Measurements from ENCODE around the gene DCP2.

Gene DCP2

GRCh38 chr5:113036321-113036720, 59.7 kb downstream of the DCP2 start:
- no peak for ATAC-seq (ENCODE audit: low read depth)
- no peak for DNase-seq (ENCODE audit: low spot score)
- H3K9me3 ChIP-seq (ENCODE audit: severe bottlenecking) = no peaks in the 10 kb centered on the region
- peaks cover 9% of the 10 kb centered on the region; the same call in 1 of the 2 replicates for H3K36me3 ChIP-seq (ENCODE audit: low read depth)
- H3K27ac ChIP-seq (ENCODE audit: poor library complexity, severe bottlenecking) = no peak overlapping the region
- H3K27me3 ChIP-seq (ENCODE audit: insufficient read depth, poor library complexity, severe bottlenecking) = no peaks in the 10 kb centered on the region
- H3K4me1 ChIP-seq (ENCODE audit: insufficient read depth, poor library complexity, severe bottlenecking) = peaks cover 6% of the 10 kb centered on the region
- no peak for TF ChIP-seq CTCF (IDR thresholded peaks at IDR 0.05; ENCODE audit: poor library complexity, severe bottlenecking)
- no peak overlapping the region for H3K4me3 ChIP-seq (ENCODE audit: severe bottlenecking)

GRCh38 chr5:113036826-113037225, 60.2 kb downstream of the DCP2 start:
- no peaks in the 10 kb centered on the region for H3K9me3 ChIP-seq (ENCODE audit: severe bottlenecking)
- no peaks in the 10 kb centered on the region for H3K27me3 ChIP-seq (ENCODE audit: insufficient read depth, poor library complexity, severe bottlenecking)
- H3K4me1 ChIP-seq (ENCODE audit: insufficient read depth, poor library complexity, severe bottlenecking) = peaks cover 6% of the 10 kb centered on the region
- ATAC-seq (ENCODE audit: low read depth) (no peak), DNase-seq (ENCODE audit: low spot score) (no peak)
- no peak overlapping the region for H3K27ac ChIP-seq (ENCODE audit: poor library complexity, severe bottlenecking)
- H3K36me3 ChIP-seq (ENCODE audit: low read depth) = peaks cover 9% of the 10 kb centered on the region; the same call in 1 of the 2 replicates
- no peak for TF ChIP-seq CTCF (IDR thresholded peaks at IDR 0.05; ENCODE audit: poor library complexity, severe bottlenecking)
- H3K4me3 ChIP-seq (ENCODE audit: severe bottlenecking) = no peak overlapping the region

DNA sequence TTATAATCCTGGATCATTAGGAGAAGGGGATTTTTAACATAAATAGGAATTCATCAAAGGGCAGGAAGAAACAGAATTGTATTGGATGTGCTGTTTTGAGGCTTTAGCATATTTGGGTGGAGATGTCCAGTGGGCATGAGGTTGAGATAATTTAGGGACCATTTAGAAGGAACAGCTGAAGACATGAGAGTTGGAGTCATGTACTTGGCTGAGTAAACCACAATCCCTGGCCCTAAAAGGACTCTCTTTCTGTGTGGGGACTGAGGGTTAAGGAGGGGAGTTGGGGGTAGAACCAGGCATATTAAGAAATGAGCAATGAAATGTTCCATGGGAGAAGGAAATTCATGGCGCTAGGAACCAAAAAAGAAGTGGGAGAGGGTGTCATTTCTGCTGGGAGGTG, 61.5 kb downstream of the DCP2 start:
- ATAC-seq (ENCODE audit: low read depth) = no peak
- peak overlapping the region; percentile 48 for H3K27ac ChIP-seq (ENCODE audit: poor library complexity, severe bottlenecking)
- H3K36me3 ChIP-seq (ENCODE audit: low read depth) = peaks cover 9% of the 10 kb centered on the region; the same call in 1 of the 2 replicates
- no peak overlapping the region for H3K4me3 ChIP-seq (ENCODE audit: severe bottlenecking)
- DNase-seq (ENCODE audit: low spot score) = no peak
- no peaks in the 10 kb centered on the region for H3K27me3 ChIP-seq (ENCODE audit: insufficient read depth, poor library complexity, severe bottlenecking)
- H3K9me3 ChIP-seq (ENCODE audit: severe bottlenecking) = no peaks in the 10 kb centered on the region
- peaks cover 6% of the 10 kb centered on the region for H3K4me1 ChIP-seq (ENCODE audit: insufficient read depth, poor library complexity, severe bottlenecking)
- no peak for TF ChIP-seq CTCF (IDR thresholded peaks at IDR 0.05; ENCODE audit: poor library complexity, severe bottlenecking)

- Histone ChIP-seq H3K4me1 (ENCODE audit: insufficient read depth, poor library complexity, severe bottlenecking) (peaks cover 6% of the 10 kb centered on the region), H3K36me3 (ENCODE audit: low read depth) (peaks cover 14% of the 10 kb centered on the region; the same call in 1 of the 2 replicates), H3K27me3 (ENCODE audit: insufficient read depth, poor library complexity, severe bottlenecking) (no peaks in the 10 kb centered on the region), H3K4me3 (ENCODE audit: severe bottlenecking) (no peak overlapping the region), H3K9me3 (ENCODE audit: severe bottlenecking) (no peaks in the 10 kb centered on the region), H3K27ac (ENCODE audit: poor library complexity, severe bottlenecking) (peak overlapping the region; percentile 48)
- TF ChIP-seq CTCF (IDR thresholded peaks at IDR 0.05; ENCODE audit: poor library complexity, severe bottlenecking) = peak; percentile 42
- ATAC-seq (ENCODE audit: low read depth) (peak; percentile 93), DNase-seq (ENCODE audit: low spot score) (peak; percentile 89)
These were observed 62.1 kb downstream of the DCP2 start for GRCh38 chr5:113038714-113039113.

GRCh38 chr5:113039229-113039933, 62.8 kb downstream of the DCP2 start:
- peaks cover 14% of the 10 kb centered on the region; the same call in 1 of the 2 replicates for H3K36me3 ChIP-seq (ENCODE audit: low read depth)
- ATAC-seq (ENCODE audit: low read depth) = no peak
- no peak for TF ChIP-seq CTCF (IDR thresholded peaks at IDR 0.05; ENCODE audit: poor library complexity, severe bottlenecking)

More at GRCh38 chr5:113039229-113039933, 62.8 kb downstream of the DCP2 start:
- Histone ChIP-seq H3K4me1 (ENCODE audit: insufficient read depth, poor library complexity, severe bottlenecking) (peaks cover 6% of the 10 kb centered on the region), H3K27me3 (ENCODE audit: insufficient read depth, poor library complexity, severe bottlenecking) (no peaks in the 10 kb centered on the region), H3K4me3 (ENCODE audit: severe bottlenecking) (no peak overlapping the region), H3K9me3 (ENCODE audit: severe bottlenecking) (no peaks in the 10 kb centered on the region), H3K27ac (ENCODE audit: poor library complexity, severe bottlenecking) (peak overlapping the region; percentile 48)
- DNase-seq (ENCODE audit: low spot score) = no peak

Measured in RWPE2 (cell line).